DMS 273 (cell line): ENCODE data around the gene FGR.
"Not testable (repeated sequence)": the region's sequence is repeated elsewhere in the genome, so short reads cannot be mapped to it uniquely, and the experiment has no call there.

Source experiments
- DNase-seq: peaks from one replicate; lab custom pipeline; 2025; ENCODE audit not compliant: unreplicated experiment; lab: John Stamatoyannopoulos, UW

FGR gene

GRCh38 chr1:27635396-27636142 lies 584 bp upstream of the FGR start:
- DNase-seq = no peak

GRCh38 chr1:27634177-27634984 lies 604 bp downstream of the FGR start:
- DNase-seq = no peak

DNA sequence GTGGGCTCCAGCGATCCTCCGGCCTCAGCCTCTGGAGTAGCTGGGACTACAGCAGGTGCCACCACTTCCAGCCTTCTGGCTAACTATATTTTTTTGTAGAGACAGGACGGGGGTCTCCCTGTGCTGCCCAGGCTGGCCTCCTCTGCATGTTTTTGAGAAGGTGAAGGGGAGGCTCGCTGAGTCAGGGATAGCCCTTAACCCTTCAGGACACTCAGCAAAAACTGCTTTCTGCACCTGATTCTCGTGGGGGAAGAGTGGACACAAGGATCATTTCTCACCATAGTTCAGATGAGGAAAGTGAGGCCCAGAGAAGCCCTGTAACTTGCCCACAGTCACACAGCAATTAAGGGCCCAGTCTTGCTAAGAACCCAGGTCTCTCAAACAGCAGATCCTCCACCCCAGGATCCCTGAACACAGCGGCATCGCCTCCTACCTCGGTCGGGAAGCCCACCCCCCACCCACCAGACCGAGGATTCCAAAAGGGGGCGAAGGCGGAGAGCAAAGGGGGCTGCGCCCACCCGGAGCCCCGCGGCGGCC lies 1.3 kb downstream of the FGR start:
- DNase-seq = no peak

GRCh38 chr1:27633298-27633610 lies 1.7 kb downstream of the FGR start:
- DNase-seq = no peak

GRCh38 chr1:27632387-27633297 lies 2.3 kb downstream of the FGR start:
- no peak for DNase-seq

- no peak for DNase-seq
Measured at GRCh38 chr1:27630859-27631491, 4.0 kb downstream of the FGR start.

GRCh38 chr1:27628712-27629111 lies 6.3 kb downstream of the FGR start:
- no peak for DNase-seq

DNA sequence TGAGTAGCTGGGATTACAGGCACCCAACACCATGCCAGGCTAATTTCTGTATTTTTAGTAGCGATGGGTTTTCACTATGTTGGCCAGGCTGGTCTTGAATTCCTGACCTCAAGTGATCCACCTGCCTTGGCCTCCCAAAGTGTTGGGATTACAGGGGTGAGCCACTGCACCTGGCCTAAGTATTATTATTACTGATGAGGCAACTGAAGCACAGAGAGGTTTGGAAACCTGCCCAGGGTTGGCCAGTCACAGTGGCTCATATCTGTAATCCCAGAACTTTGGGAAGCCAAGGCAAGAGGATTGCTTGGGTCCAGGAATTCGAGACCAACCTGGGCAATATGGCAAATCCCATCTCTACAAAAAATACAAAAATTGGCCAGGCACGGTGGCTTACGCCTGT lies 7.3 kb downstream of the FGR start:
- not testable (repeated sequence) for DNase-seq

GRCh38 chr1:27627061-27627460 lies 7.9 kb downstream of the FGR start:
- DNase-seq = no peak

GRCh38 chr1:27626031-27626935 lies 8.7 kb downstream of the FGR start:
- no peak for DNase-seq

DNA sequence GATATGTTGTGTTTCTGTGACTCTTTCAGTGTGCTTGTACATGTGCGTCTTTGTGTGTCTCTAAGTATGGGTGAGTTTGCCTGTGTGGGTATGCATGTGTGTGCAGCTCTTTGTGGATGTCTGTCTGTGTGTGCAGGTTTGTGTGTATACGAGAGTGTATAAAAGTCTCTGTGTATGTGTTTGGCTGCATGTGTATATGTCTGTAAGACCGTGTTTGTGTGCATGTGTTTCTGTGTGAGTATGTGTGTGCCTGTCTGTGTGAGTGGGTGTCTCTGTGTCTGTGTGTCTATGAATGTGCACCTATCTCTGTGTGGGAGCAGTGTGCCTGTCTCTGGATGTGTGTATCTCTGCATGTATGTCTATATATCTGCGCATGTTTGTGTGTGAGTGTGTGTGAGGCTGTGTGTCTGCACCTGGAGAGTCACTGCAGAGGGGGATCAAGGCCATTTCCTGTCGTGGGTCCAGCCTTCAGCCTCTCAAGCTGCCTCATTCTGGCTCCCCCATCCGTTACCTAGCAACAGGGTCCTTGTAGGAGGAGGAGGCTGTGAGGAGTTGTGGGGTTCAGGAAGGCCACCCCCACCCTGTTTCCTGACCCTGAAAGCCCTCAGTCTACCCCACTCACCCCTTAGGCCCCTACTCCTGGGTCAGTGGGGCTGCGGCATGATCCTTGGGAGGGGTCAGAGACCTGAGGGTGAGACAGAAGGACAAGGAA lies 10.4 kb downstream of the FGR start:
- DNase-seq = peak; percentile 53

- DNase-seq = no peak
Measured at GRCh38 chr1:27623327-27624212, 11.4 kb downstream of the FGR start.

DNA sequence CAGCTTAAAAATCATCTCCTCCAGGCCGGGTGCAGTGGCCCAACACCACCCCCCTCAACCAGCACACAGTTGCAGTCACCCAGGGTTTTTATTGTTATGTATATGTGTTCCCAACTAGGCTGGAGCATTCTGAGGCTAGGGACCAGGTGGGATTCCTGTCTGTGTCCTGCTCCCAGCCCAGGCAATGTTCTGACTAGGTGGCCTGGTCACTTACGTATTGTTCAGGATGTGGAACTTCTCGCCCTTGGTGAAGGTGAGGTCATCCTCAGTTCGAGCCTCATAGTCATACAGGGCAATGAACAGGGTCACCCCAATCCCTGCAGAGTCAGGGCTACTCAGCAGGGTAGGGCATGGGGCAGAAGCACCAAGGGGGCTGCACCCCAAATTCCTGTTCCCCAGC lies 12.2 kb downstream of the FGR start:
- no peak for DNase-seq

GRCh38 chr1:27621051-27621920 lies 13.7 kb downstream of the FGR start:
- DNase-seq = peak; percentile 29

GRCh38 chr1:27619782-27620438 lies 15.1 kb downstream of the FGR start:
- not testable (repeated sequence) for DNase-seq

GRCh38 chr1:27618341-27619082 lies 16.5 kb downstream of the FGR start:
- DNase-seq = no peak
